Measurements from ENCODE around the gene MEIOSIN. TPM values are rescaled to one million over a fixed set of nuclear protein-coding genes. Genes with fewer than 3 reads are reported as not detected.

The MEIOSIN gene
- total RNA-seq, 1 donor from 2014 or later = not detected

- H3K27me3 Mint-ChIP-seq (ENCODE audit: unreplicated experiment) = peaks cover 2% of the 10 kb centered on the region
- H3K4me1 Mint-ChIP-seq (ENCODE audit: low read depth, unreplicated experiment) = peaks cover 12% of the 10 kb centered on the region
- no peaks in the 10 kb centered on the region for H3K36me3 Mint-ChIP-seq (ENCODE audit: unreplicated experiment)
- no peak for DNase-seq
- no peak overlapping the region for H3K27ac Mint-ChIP-seq (ENCODE audit: unreplicated experiment)
- H3K9me3 Mint-ChIP-seq (ENCODE audit: unreplicated experiment) = peaks cover 14% of the 10 kb centered on the region
- no peak for TF ChIP-seq CTCF (IDR thresholded peaks at IDR 0.05; ENCODE audit: partially characterized antibody, unreplicated experiment)
- H3K4me3 Mint-ChIP-seq (ENCODE audit: unreplicated experiment) = no peak overlapping the region
Observed at GRCh38 chr19:45713141-45713540, 20.1 kb upstream of the MEIOSIN start.

- Mint-ChIP-seq H3K36me3 (ENCODE audit: unreplicated experiment) (no peaks in the 10 kb centered on the region), H3K4me1 (ENCODE audit: low read depth, unreplicated experiment) (peaks cover 12% of the 10 kb centered on the region), H3K27ac (ENCODE audit: unreplicated experiment) (no peak overlapping the region), H3K9me3 (ENCODE audit: unreplicated experiment) (peaks cover 17% of the 10 kb centered on the region), H3K27me3 (ENCODE audit: unreplicated experiment) (no peaks in the 10 kb centered on the region), H3K4me3 (ENCODE audit: unreplicated experiment) (no peak overlapping the region)
- DNase-seq = no peak
- TF ChIP-seq CTCF (IDR thresholded peaks at IDR 0.05; ENCODE audit: partially characterized antibody, unreplicated experiment) = no peak
Observed at GRCh38 chr19:45715139-45715538, 18.1 kb upstream of the MEIOSIN start.

- H3K4me3 Mint-ChIP-seq (ENCODE audit: unreplicated experiment) = peak overlapping the region; percentile 99
- peak; percentile 12 for TF ChIP-seq CTCF (IDR thresholded peaks at IDR 0.05; ENCODE audit: partially characterized antibody, unreplicated experiment)
- H3K36me3 Mint-ChIP-seq (ENCODE audit: unreplicated experiment) = no peaks in the 10 kb centered on the region
- peaks cover 13% of the 10 kb centered on the region for H3K9me3 Mint-ChIP-seq (ENCODE audit: unreplicated experiment)
- H3K27ac Mint-ChIP-seq (ENCODE audit: unreplicated experiment) = peak overlapping the region; percentile 97
- no peaks in the 10 kb centered on the region for H3K27me3 Mint-ChIP-seq (ENCODE audit: unreplicated experiment)
- H3K4me1 Mint-ChIP-seq (ENCODE audit: low read depth, unreplicated experiment) = peaks cover 7% of the 10 kb centered on the region
- no peak for DNase-seq
Observed at GRCh38 chr19:45716359-45717130, 16.7 kb upstream of the MEIOSIN start.

DNA sequence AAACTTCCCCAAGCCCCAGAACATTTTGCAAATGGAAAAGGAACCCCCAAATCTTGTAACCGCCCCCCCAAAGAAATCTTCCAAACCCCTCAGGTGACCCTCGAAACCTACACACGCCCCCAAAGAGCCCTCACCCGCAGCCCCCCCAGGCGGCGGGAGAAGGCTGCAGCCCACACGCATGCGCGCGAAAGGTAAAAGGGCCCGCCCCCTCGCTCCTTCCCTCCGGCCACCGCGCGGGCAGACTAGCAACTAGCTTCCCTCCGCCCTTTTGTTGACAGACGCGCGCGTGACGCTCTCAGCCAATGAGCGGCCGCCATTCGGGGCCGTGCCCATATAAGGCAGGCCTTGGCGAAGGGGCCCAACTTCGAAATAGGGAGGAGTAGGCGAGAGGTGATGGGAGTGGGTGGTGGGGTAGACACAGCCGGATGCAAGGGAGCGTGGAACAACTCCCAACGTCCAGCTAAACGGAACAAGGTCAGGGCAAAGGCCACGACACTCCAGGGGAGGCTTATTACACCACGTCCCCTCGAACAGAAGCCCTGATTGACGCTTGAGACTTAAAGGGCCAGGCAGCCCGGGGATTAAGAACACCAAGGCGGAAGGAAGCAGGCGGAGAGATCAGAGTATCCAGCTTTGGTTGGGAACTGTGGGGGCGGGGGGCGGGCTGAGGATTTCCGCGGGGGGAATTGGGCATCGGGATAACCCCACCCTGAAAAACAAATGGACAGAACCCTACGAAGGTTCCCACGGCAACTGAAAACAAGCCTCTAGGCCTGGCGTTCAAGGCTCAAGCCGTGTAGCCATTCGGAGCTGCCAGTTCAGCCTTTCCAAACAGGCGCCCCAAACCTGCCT, 15.9 kb upstream of the MEIOSIN start:
- Mint-ChIP-seq H3K36me3 (ENCODE audit: unreplicated experiment) (no peaks in the 10 kb centered on the region), H3K4me1 (ENCODE audit: low read depth, unreplicated experiment) (peaks cover 7% of the 10 kb centered on the region), H3K4me3 (ENCODE audit: unreplicated experiment) (peak overlapping the region; percentile 99), H3K27ac (ENCODE audit: unreplicated experiment) (peak overlapping the region; percentile 97), H3K27me3 (ENCODE audit: unreplicated experiment) (no peaks in the 10 kb centered on the region), H3K9me3 (ENCODE audit: unreplicated experiment) (peaks cover 13% of the 10 kb centered on the region)
- no peak for TF ChIP-seq CTCF (IDR thresholded peaks at IDR 0.05; ENCODE audit: partially characterized antibody, unreplicated experiment)
- peak; percentile 98 for DNase-seq

Data from glutamatergic neuron (in vitro differentiated cells).